ENCODE measurements around the gene SERPINI1. TPM values are rescaled to one million over a fixed set of nuclear protein-coding genes. Genes with fewer than 3 reads are reported as not detected.

The SERPINI1 gene
- total and polyA plus RNA-seq, 9 of the 15 experiments (the other 6 are each of a cell fraction or from before 2014, with no cell fraction given), result 1.6 to 9.9 (median 3.5) TPM

DNA sequence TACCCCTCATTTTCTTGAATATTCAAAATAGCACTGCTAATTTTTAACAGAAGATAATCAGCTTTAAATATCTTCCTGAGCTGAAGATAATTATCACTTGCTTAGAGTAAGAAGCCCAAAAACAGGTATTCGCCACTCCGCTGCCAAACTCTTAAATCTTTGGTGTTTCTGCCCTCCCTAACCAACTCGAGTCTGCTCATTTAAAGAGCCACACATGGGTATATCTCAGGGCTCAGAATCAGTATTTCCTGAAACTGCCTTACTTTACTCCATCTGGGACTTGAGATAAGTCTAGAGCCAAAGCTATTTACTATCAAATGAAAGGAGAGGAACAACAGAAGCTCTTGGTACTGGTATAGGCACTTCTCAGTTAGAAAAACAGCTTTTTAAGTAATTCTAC, 11.6 kb upstream of the SERPINI1 start (continued):
- TF ChIP-seq MGA (IDR thresholded peaks at IDR 0.05), result no peak
- TF ChIP-seq LARP7 (IDR thresholded peaks at IDR 0.05), result no peak
- no peak for TF ChIP-seq AFF4 (CRISPR knock-in tag; IDR thresholded peaks at IDR 0.05)
- no peak for TF ChIP-seq ZNF124 (CRISPR knock-in tag; IDR thresholded peaks at IDR 0.05)
- TF ChIP-seq ZNF592 (IDR thresholded peaks at IDR 0.05), result peak; percentile 63; the same call in 1 of the 2 replicates
- TF ChIP-seq PHB (CRISPR knock-in tag; IDR thresholded peaks at IDR 0.05), result no peak
- TF ChIP-seq ARHGAP35 (IDR thresholded peaks at IDR 0.05; ENCODE audit: partially characterized antibody), result no peak
- no peak for TF ChIP-seq XRCC5 (IDR thresholded peaks at IDR 0.05; ENCODE audit: low read depth, low read length)
- TF ChIP-seq CCNT2 (IDR thresholded peaks at IDR 0.05; ENCODE audit: borderline replicate concordance, extremely low read depth, insufficient read length, low read depth, low read length), result peak; percentile 55

Measured in K562 (cell line).